ES-I3 (cell line): ENCODE data around the gene NPFFR1.

ENCODE experiments used
- H3K36me3 ChIP-seq: 2 replicates; pipeline ENCODE4 v1.6.1; 2013; ENCODE audit warnings: mild to moderate bottlenecking, low read length, control low read depth, moderate library complexity; ENCODE audit not compliant: insufficient read depth
- H3K4me1 ChIP-seq: 2 replicates; pipeline ENCODE4 v1.6.1; 2013; ENCODE audit warnings: mild to moderate bottlenecking, control low read depth, low read length; ENCODE audit not compliant: insufficient read depth
- H3K9ac ChIP-seq: 2 replicates; pipeline ENCODE4 v1.6.1; 2013; ENCODE audit warnings: low read depth, mild to moderate bottlenecking, low read length, moderate library complexity
- H3K9me3 ChIP-seq: 2 replicates; pipeline ENCODE4 v1.6.1; 2013; ENCODE audit warnings: mild to moderate bottlenecking, low read length, moderate library complexity; ENCODE audit not compliant: control insufficient read depth, insufficient read depth

NPFFR1 gene

DNA sequence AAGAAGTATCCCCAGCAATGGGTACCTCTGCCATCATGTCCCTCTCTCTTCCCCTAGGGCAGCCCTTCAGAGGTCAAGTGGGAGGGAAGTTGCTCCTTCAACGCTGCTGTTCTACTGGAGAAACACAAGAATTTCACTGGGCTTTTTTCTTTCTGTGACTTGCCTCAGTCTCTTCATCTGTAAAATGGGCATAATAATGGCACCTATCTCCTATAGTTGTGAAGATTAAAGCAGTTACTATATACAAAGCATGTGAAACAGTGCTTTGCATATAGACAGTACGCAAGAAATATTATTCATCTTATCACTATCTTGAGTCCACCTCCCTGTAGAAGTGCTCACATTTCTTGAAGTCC lies 1.6 kb upstream of the NPFFR1 start:
- H3K9me3 ChIP-seq = no peaks in the 10 kb centered on the region
- no peaks in the 10 kb centered on the region for H3K36me3 ChIP-seq
- H3K9ac ChIP-seq = no peak overlapping the region
- H3K4me1 ChIP-seq = no peaks in the 10 kb centered on the region

GRCh38 chr10:70284542-70285475 lies 1.0 kb upstream of the NPFFR1 start:
- H3K4me1 ChIP-seq = no peaks in the 10 kb centered on the region
- H3K9me3 ChIP-seq = no peaks in the 10 kb centered on the region
- no peaks in the 10 kb centered on the region for H3K36me3 ChIP-seq
- H3K9ac ChIP-seq = no peak overlapping the region; the same call in 1 of the 2 replicates

GRCh38 chr10:70283071-70283444 lies 746 bp downstream of the NPFFR1 start:
- Histone ChIP-seq H3K36me3 (no peaks in the 10 kb centered on the region), H3K9me3 (no peaks in the 10 kb centered on the region), H3K9ac (peak overlapping the region; percentile 57; the same call in 1 of the 2 replicates), H3K4me1 (no peaks in the 10 kb centered on the region)

- Histone ChIP-seq H3K9ac (no peak overlapping the region), H3K36me3 (no peaks in the 10 kb centered on the region), H3K4me1 (no peaks in the 10 kb centered on the region), H3K9me3 (no peaks in the 10 kb centered on the region)
Observed at GRCh38 chr10:70281609-70282008, 2.2 kb downstream of the NPFFR1 start.

GRCh38 chr10:70280099-70280498 lies 3.7 kb downstream of the NPFFR1 start:
- no peaks in the 10 kb centered on the region for H3K4me1 ChIP-seq
- H3K9ac ChIP-seq = no peak overlapping the region
- H3K36me3 ChIP-seq = no peaks in the 10 kb centered on the region
- H3K9me3 ChIP-seq = peaks cover 4% of the 10 kb centered on the region; the same call in 1 of the 2 replicates

GRCh38 chr10:70277396-70278030 lies 6.3 kb downstream of the NPFFR1 start:
- H3K36me3 ChIP-seq = no peaks in the 10 kb centered on the region
- H3K9ac ChIP-seq = no peak overlapping the region
- H3K4me1 ChIP-seq = no peaks in the 10 kb centered on the region
- peaks cover 4% of the 10 kb centered on the region; the same call in 1 of the 2 replicates for H3K9me3 ChIP-seq

DNA sequence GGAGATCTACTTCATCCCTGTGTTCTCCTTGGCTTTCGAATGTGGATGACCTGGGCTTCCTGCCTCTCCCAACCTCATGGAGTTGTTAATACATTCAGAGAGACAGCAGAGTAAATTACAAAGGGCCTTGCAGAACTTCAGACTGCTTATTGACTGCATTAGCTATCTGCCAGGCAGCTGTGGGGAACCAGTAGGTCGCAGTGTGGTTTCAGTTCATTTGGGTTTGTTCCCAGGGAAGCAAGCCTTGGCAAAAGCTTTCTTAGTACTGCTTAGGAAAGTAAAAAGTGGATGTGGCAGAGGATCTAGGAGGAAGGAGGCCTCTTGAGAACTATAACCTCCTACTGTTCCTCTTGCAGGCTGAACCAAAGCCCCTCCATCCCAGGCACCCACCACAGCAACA lies 9.2 kb downstream of the NPFFR1 start:
- Histone ChIP-seq H3K36me3 (no peaks in the 10 kb centered on the region), H3K9ac (no peak overlapping the region), H3K4me1 (no peaks in the 10 kb centered on the region), H3K9me3 (peaks cover 4% of the 10 kb centered on the region; the same call in 1 of the 2 replicates)

GRCh38 chr10:70272925-70273316 lies 10.9 kb downstream of the NPFFR1 start:
- Histone ChIP-seq H3K9me3 (peaks cover 4% of the 10 kb centered on the region; the same call in 1 of the 2 replicates), H3K4me1 (no peaks in the 10 kb centered on the region), H3K36me3 (no peaks in the 10 kb centered on the region), H3K9ac (no peak overlapping the region)

DNA sequence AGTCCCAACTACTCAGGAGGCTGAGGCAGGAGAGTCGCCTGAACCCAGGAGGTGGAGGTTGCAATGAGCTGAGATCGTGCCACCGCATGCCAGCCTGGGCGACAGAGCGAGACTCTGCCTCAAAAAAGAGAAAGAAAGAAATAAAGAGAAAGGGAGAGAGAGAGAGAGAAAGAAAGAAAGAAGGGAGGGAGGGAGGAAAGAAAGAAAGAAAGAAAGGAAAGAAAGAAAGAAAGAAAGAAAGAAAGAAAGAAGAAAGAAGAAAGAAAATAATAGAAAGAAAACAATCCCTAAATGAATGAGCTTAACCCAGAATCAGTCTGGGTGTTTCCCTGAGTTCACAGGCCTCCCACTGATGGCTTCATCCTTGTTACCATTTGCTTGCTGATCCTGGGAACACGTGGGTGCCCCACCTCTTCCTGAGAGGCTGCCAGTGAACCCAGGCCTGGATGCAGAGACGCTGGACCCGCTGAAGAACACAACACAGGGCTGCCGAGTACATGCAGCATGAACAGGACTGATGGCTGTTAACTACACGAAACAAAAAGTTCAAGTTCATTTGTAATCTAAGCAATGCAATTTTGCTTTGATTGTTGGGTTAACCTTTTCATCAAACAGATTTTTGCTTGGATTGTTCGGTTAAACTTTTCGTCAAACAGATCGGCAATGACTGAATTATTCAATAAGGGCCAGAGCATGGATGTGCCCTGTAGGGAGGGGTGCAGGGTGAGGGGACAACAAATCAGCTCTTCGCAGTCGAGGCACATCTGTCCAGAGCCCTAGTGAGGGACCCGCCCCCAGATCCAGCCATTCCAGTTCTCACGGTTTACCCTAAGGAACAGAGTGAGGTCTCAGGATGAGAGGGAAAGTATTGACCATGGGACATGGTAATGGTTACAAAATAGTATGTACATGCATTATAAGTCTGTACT lies 11.5 kb downstream of the NPFFR1 start:
- H3K4me1 ChIP-seq = no peaks in the 10 kb centered on the region
- peaks cover 4% of the 10 kb centered on the region; the same call in 1 of the 2 replicates for H3K9me3 ChIP-seq
- no peaks in the 10 kb centered on the region for H3K36me3 ChIP-seq
- no peak overlapping the region for H3K9ac ChIP-seq

GRCh38 chr10:70270952-70271351 lies 12.9 kb downstream of the NPFFR1 start:
- Histone ChIP-seq H3K4me1 (no peaks in the 10 kb centered on the region), H3K9me3 (0 out of 2 replicates have a peak, but pooled peaks cover under 1% of the 10 kb centered on the region), H3K9ac (no peak overlapping the region), H3K36me3 (no peaks in the 10 kb centered on the region)

- no peaks in the 10 kb centered on the region for H3K4me1 ChIP-seq
- H3K9ac ChIP-seq = no peak overlapping the region
Observed at GRCh38 chr10:70269741-70270140, 14.1 kb downstream of the NPFFR1 start.

DNA sequence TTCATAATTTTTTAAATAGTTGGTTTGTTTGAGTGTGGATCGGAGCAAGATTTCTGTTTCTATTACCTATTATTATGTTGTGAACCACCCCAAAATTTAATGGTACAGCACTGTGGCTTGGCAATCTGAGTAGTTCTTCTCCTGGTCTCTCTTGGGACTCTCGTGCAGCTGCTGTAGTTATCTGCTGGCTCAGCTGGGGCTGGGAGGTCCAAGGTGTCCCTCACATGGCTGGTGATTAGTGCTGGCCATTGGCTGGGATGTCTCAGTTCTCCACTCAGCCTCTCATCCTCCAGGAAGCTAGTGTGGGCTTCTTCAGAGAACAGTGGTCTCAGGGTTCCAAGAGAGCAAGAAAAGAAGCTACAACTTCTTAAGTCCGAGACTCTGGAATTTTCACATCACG lies 15.4 kb downstream of the NPFFR1 start:
- Histone ChIP-seq H3K9ac (no peak overlapping the region), H3K36me3 (no peaks in the 10 kb centered on the region), H3K4me1 (no peaks in the 10 kb centered on the region), H3K9me3 (no peaks in the 10 kb centered on the region)

More at GRCh38 chr10:70269741-70270140, 14.1 kb downstream of the NPFFR1 start:
- Histone ChIP-seq H3K36me3 (no peaks in the 10 kb centered on the region), H3K9me3 (no peaks in the 10 kb centered on the region)

DNA sequence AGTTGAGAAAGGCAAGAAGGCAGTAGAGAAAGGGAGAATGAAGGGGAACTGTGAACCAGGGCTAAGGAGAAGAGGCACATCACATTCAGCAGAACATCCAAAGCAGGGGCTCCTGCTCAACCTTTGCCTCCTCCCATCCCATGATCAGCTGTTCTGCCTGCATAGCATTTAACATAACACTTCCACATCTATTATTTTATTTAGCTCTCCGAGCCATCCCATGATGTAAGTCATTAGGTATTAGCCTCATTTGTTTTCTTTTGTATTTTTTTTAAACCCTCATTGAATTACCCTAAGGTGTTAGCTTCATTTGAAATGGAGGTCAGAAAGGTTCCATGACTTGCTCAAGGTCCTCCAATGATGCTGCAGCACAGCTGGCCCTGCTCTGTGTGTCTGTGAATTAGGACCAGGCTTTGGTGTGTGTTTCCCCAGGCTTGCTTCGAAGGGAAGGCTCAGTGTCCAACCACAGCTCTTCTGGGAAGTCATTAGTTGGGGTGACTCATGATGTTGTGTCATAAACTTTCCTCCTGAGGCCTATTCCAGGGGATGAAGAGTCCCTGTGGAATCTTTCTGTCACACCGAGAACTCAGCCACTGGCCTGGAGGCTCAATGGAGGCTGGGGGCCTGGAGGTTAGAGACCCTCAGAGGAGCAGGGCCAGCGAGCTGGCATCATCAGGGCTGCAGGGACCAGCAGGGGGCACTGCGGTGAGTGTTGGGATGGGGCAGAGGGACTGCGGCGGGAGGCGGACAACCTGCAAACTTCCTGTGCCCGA lies 16.5 kb downstream of the NPFFR1 start:
- no peak overlapping the region for H3K9ac ChIP-seq
- H3K9me3 ChIP-seq = no peaks in the 10 kb centered on the region
- no peaks in the 10 kb centered on the region for H3K36me3 ChIP-seq
- no peaks in the 10 kb centered on the region for H3K4me1 ChIP-seq
